Hepatocyte (in vitro differentiated cells): ENCODE measurements around the gene RPS6KL1. TPM values are rescaled to one million over a fixed set of nuclear protein-coding genes. Genes with fewer than 3 reads are reported as not detected.

Experiments
- DNase-seq: peaks from one replicate; pipeline ENCODE4 v3.0.0-alpha.2; 2016; ENCODE audit warnings: low spot score
- H2AFZ ChIP-seq: fragments of 200-600 bp; sonication (generic); 2 replicates; pipeline ENCODE4 v1.6.0; 2016; ENCODE audit warnings: antibody characterized with exemption, mild to moderate bottlenecking
- H3K27ac ChIP-seq: fragments of 200-600 bp; sonication (generic); 2 replicates; pipeline ENCODE4 v1.5.1; 2016; ENCODE audit warnings: mild to moderate bottlenecking
- H3K27me3 ChIP-seq: fragments of 200-600 bp; sonication (generic); 2 replicates; pipeline ENCODE4 v1.6.1; 2016
- H3K36me3 ChIP-seq: fragments of 200-600 bp; sonication (generic); replicated peaks from 2 replicates; pipeline ENCODE4 v1.5.1; 2016; ENCODE audit warnings: low read depth; ENCODE audit not compliant: insufficient read depth
- H3K4me1 ChIP-seq: fragments of 200-600 bp; sonication (generic); 2 replicates; pipeline ENCODE4 v1.5.1; 2016; ENCODE audit warnings: mild to moderate bottlenecking, moderate library complexity; ENCODE audit not compliant: insufficient read depth
- H3K4me2 ChIP-seq: fragments of 200-600 bp; sonication (generic); 2 replicates; pipeline ENCODE4 v1.6.0; 2016
- H3K4me3 ChIP-seq: fragments of 200-600 bp; sonication (generic); 2 replicates; pipeline ENCODE4 v1.5.1; 2016; ENCODE audit warnings: mild to moderate bottlenecking
- H3K79me2 ChIP-seq: fragments of 200-600 bp; sonication (generic); 2 replicates; pipeline ENCODE4 v1.6.0; 2017; ENCODE audit warnings: mild to moderate bottlenecking
- H3K9me2 ChIP-seq: fragments of 200-600 bp; sonication (generic); replicated peaks from 2 replicates; pipeline ENCODE4 v1.6.0; 2017; ENCODE audit warnings: mild to moderate bottlenecking; ENCODE audit not compliant: insufficient read depth
- H3K9me3 ChIP-seq: fragments of 200-600 bp; sonication (generic); 2 replicates; pipeline ENCODE4 v1.5.1; 2016; ENCODE audit warnings: low read depth, mild to moderate bottlenecking
- H4K20me1 ChIP-seq: fragments of 200-600 bp; sonication (generic); 2 replicates; pipeline ENCODE4 v1.6.0; 2016; ENCODE audit warnings: mild to moderate bottlenecking; ENCODE audit not compliant: insufficient read depth, poor library complexity, severe bottlenecking
- EZH2 ChIP-seq: fragments of 200-600 bp; sonication (generic); IDR thresholded peaks from 2 replicates; pipeline ENCODE4 v1.6.1; 2016; ENCODE audit warnings: antibody characterized with exemption, mild to moderate bottlenecking, borderline replicate concordance
- EZH2phosphoT487 ChIP-seq: fragments of 200-600 bp; sonication (generic); IDR thresholded peaks from one replicate; pipeline ENCODE4 v1.6.1; 2018; ENCODE audit warnings: antibody characterized with exemption, mild to moderate bottlenecking, low read depth, moderate library complexity; ENCODE audit not compliant: unreplicated experiment, severe bottlenecking
- WGBS: methylation state at CpG from one replicate; pipeline ENCODE4 v1.1.6; 2016; ENCODE audit warnings: low lambda C conversion rate; ENCODE audit errors: missing lambda C conversion rate; 5-methylcytosine and 5-hydroxymethylcytosine counted together
- polyA plus RNA-seq: library from polyadenylated mRNA; unstranded; fragments of >200 nt; fragmentation: Nextera tagmentation; extraction: Ambion mirVana; gene quantifications from 2 replicates; pipeline ENCODE4 v1.2.1, GENCODE V29; 2016
- total RNA-seq: library from RNA; depleted of rRNA; stranded (reverse); fragments of >200 nt; gene quantifications from 2 replicates; pipeline ENCODE4 v1.2.3, GENCODE V29; 2014
- TF ChIP-seq, protein P1 (sequence below): fragments of 200-600 bp; sonication (generic); IDR thresholded peaks from 2 replicates; pipeline ENCODE4 v1.5.1; 2016; ENCODE audit warnings: antibody characterized with exemption, mild to moderate bottlenecking; ENCODE audit not compliant: poor library complexity

RPS6KL1 gene
- total and polyA plus RNA-seq, 2 experiments from 2014 or later: 0.18 to 0.57 TPM

DNA sequence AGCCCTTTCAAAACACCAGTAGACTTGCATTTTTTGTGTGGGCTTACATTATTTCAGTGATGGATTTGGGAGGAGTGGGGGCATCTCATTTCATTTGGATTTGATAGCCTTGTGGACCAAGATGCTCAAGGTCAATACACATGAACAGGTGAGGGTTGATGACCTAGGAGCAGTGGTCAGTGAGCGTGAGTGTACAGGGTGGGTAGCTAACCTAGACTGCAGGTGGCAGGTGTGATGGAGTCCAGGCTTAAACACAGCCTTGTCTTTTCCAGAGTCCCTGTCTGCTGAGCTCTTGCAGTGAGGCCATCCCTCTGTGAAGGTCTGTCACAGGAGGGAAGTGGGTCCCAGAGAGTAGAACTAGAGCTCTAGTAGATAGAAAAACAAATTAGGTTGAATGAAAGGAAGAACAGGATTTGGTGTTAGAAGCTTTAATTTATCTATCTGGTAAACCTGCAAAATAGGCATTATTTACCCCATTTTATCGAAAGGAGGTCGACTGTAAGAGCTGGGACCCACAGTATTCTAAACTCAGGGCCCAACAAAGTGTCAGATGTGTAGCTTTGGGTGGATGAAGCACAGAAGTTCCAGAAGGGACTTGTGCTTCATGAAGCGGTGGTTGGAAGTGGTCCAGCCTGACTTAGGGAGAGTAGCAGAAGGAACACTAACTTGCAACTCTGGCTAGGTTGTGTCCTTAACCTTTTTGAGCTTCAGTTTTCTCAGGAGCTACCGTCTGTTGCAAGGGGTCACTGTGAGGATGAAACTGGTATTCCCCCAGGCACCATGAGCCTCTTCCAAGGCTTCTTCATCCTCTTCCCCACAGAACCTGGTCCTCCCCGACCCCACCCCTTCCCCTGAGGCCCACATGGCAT is 18.2 kb downstream of the RPS6KL1 start:
- 90% methylated on average over 6 of the region's 6 CpGs for WGBS
- Histone ChIP-seq H3K9me3 (no peaks in the 10 kb centered on the region), H3K4me1 (no peaks in the 10 kb centered on the region), H2AFZ (no peak overlapping the region), H4K20me1 (no peaks in the 10 kb centered on the region), H3K4me3 (no peak overlapping the region), H3K27me3 (no peaks in the 10 kb centered on the region), H3K9me2 (no peaks in the 10 kb centered on the region), H3K27ac (no peak overlapping the region), H3K79me2 (no peaks in the 10 kb centered on the region), H3K36me3 (no peaks in the 10 kb centered on the region), H3K4me2 (no peak overlapping the region)
- DNase-seq: no peak
- no peak for TF ChIP-seq EZH2phosphoT487
- TF ChIP-seq, protein P1, sequence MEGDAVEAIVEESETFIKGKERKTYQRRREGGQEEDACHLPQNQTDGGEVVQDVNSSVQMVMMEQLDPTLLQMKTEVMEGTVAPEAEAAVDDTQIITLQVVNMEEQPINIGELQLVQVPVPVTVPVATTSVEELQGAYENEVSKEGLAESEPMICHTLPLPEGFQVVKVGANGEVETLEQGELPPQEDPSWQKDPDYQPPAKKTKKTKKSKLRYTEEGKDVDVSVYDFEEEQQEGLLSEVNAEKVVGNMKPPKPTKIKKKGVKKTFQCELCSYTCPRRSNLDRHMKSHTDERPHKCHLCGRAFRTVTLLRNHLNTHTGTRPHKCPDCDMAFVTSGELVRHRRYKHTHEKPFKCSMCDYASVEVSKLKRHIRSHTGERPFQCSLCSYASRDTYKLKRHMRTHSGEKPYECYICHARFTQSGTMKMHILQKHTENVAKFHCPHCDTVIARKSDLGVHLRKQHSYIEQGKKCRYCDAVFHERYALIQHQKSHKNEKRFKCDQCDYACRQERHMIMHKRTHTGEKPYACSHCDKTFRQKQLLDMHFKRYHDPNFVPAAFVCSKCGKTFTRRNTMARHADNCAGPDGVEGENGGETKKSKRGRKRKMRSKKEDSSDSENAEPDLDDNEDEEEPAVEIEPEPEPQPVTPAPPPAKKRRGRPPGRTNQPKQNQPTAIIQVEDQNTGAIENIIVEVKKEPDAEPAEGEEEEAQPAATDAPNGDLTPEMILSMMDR: no peak

DNA sequence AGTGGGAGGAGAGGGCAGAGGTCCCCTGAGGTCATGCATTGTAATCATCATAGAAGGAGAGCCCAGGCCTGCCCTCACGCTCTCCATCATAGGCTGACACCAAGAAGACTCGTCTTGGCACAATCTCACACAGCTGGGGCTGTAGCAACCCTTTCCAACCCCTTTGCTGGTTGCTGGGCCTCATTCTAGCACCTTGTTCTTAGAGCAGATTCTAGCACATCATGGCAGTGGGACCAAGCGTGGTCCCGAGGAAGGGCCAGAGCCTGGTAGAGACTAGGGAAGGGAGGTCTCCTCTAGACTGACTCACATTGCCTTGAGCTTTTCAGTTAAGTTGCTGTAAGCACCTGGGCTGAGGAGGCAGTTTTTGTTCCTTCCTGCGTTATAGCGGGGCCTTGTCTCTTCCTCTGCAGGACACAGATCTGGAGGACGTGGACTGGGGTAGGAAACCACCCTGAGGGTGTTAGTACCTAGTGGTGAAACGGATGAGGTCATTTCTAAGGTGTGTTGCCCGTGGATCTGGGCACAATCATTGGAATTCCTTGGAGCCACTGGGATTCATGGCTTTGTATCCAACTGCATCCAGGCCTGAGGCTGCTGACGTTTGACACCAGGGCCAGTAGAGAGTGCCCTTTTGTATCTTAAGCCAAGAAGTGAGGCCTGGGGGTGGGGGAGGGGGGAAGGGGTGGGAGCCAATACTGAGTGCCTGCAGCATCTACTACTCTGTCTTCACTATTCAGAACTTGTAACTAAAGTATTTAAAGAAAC is 19.9 kb downstream of the RPS6KL1 start:
- Histone ChIP-seq H3K36me3 (no peaks in the 10 kb centered on the region), H3K4me1 (peaks cover 2% of the 10 kb centered on the region), H4K20me1 (no peaks in the 10 kb centered on the region), H3K27ac (no peak overlapping the region), H3K9me2 (no peaks in the 10 kb centered on the region), H3K4me2 (no peak overlapping the region), H2AFZ (no peak overlapping the region), H3K79me2 (no peaks in the 10 kb centered on the region), H3K4me3 (no peak overlapping the region), H3K27me3 (no peaks in the 10 kb centered on the region), H3K9me3 (no peaks in the 10 kb centered on the region)
- WGBS: 77% methylated on average over 10 of the region's 10 CpGs
- TF ChIP-seq, protein P1: no peak
- TF ChIP-seq EZH2: no peak
- TF ChIP-seq EZH2phosphoT487: no peak
- DNase-seq: no peak

DNA sequence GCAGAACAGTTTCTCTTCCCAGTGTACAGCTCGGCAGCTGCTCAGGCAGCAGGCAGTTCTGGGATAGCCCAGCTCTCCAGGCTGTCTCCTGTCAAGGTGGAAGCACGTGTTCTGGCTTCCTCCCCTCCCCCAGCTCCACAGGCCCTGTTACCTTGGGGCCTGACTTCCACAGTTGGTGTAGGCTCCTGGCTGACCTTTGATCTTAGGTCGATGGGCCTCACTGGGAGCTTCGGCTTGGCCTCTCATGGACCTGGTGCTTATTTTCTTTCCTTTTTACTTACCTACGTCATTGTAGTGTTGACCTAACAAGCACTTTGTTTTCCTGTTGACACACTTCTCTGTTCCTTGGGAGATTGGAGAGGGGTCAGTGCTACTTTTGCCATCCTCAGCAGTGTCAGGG is 24.4 kb downstream of the RPS6KL1 start:
- Histone ChIP-seq H3K9me3 (no peaks in the 10 kb centered on the region), H4K20me1 (no peaks in the 10 kb centered on the region), H2AFZ (no peak overlapping the region), H3K27me3 (no peaks in the 10 kb centered on the region), H3K4me1 (peaks cover 2% of the 10 kb centered on the region), H3K27ac (no peak overlapping the region), H3K9me2 (no peaks in the 10 kb centered on the region), H3K4me2 (no peak overlapping the region), H3K36me3 (peaks cover 12% of the 10 kb centered on the region), H3K4me3 (no peak overlapping the region), H3K79me2 (no peaks in the 10 kb centered on the region)
- WGBS: 67% methylated on average over 5 of the region's 5 CpGs
- TF ChIP-seq EZH2phosphoT487: no peak
- TF ChIP-seq, protein P1: no peak
- DNase-seq: peak; percentile 55
